ENCODE results near the gene AQP7. TPM values are rescaled to one million over a fixed set of nuclear protein-coding genes. Genes with fewer than 3 reads are reported as not detected.

The AQP7 gene
- polyA plus RNA-seq, 1 donor from 2014 or later = not detected

- no peak overlapping the region for H2AFZ ChIP-seq (ENCODE audit: low read depth, low read length)
Measured at GRCh38 chr9:33419708-33420303, 17.4 kb upstream of the AQP7 start.

DNA sequence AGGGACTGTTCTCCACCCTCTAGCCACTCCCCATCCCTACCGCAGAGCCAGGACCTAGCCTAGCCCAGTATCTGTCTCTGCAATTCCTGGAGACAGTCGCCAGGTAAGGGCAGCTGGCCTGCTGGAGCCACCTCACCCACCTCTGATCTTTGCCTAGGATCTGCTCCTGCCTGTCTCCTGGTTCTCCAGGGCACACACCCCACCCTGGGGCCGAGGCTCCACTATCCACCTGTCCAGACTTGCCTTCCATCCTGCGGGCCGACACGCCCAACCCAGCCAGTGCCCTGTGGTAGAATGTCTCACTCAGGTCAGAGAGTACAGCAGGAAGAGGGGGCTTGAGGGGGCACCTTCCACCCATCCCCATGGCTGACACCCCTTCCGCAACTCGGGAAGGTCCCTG is 15.7 kb upstream of the AQP7 start:
- Histone ChIP-seq H3K9me2 (ENCODE audit: insufficient read depth, low read length) (no peaks in the 10 kb centered on the region), H3K9ac (ENCODE audit: low read length) (no peak overlapping the region), H4K20me1 (ENCODE audit: insufficient read depth) (no peaks in the 10 kb centered on the region), H3K4me2 (ENCODE audit: low read length) (no peak overlapping the region), H3F3A (ENCODE audit: insufficient read depth, low read length, poor library complexity, severe bottlenecking) (no peaks in the 10 kb centered on the region), H3K27me3 (ENCODE audit: insufficient read depth, low read depth, low read length) (no peaks in the 10 kb centered on the region), H3K79me2 (replicated peaks; ENCODE audit: insufficient read depth, low read length) (no peaks in the 10 kb centered on the region), H3K9me3 (ENCODE audit: low read length) (no peaks in the 10 kb centered on the region), H3K36me3 (ENCODE audit: insufficient read depth, low read length) (no peaks in the 10 kb centered on the region), H2AFZ (ENCODE audit: low read depth, low read length) (no peak overlapping the region), H3K27ac (ENCODE audit: low read length) (no peak overlapping the region), H3K4me3 (ENCODE audit: low read length) (no peak overlapping the region)
- no peak for TF ChIP-seq SMC3 (conservative IDR thresholded peaks at IDR 0.05; ENCODE audit: poor library complexity)
- TF ChIP-seq, protein P1, sequence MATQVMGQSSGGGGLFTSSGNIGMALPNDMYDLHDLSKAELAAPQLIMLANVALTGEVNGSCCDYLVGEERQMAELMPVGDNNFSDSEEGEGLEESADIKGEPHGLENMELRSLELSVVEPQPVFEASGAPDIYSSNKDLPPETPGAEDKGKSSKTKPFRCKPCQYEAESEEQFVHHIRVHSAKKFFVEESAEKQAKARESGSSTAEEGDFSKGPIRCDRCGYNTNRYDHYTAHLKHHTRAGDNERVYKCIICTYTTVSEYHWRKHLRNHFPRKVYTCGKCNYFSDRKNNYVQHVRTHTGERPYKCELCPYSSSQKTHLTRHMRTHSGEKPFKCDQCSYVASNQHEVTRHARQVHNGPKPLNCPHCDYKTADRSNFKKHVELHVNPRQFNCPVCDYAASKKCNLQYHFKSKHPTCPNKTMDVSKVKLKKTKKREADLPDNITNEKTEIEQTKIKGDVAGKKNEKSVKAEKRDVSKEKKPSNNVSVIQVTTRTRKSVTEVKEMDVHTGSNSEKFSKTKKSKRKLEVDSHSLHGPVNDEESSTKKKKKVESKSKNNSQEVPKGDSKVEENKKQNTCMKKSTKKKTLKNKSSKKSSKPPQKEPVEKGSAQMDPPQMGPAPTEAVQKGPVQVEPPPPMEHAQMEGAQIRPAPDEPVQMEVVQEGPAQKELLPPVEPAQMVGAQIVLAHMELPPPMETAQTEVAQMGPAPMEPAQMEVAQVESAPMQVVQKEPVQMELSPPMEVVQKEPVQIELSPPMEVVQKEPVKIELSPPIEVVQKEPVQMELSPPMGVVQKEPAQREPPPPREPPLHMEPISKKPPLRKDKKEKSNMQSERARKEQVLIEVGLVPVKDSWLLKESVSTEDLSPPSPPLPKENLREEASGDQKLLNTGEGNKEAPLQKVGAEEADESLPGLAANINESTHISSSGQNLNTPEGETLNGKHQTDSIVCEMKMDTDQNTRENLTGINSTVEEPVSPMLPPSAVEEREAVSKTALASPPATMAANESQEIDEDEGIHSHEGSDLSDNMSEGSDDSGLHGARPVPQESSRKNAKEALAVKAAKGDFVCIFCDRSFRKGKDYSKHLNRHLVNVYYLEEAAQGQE (IDR thresholded peaks at IDR 0.05; ENCODE audit: borderline replicate concordance) = no peak
- TF ChIP-seq, protein P2, sequence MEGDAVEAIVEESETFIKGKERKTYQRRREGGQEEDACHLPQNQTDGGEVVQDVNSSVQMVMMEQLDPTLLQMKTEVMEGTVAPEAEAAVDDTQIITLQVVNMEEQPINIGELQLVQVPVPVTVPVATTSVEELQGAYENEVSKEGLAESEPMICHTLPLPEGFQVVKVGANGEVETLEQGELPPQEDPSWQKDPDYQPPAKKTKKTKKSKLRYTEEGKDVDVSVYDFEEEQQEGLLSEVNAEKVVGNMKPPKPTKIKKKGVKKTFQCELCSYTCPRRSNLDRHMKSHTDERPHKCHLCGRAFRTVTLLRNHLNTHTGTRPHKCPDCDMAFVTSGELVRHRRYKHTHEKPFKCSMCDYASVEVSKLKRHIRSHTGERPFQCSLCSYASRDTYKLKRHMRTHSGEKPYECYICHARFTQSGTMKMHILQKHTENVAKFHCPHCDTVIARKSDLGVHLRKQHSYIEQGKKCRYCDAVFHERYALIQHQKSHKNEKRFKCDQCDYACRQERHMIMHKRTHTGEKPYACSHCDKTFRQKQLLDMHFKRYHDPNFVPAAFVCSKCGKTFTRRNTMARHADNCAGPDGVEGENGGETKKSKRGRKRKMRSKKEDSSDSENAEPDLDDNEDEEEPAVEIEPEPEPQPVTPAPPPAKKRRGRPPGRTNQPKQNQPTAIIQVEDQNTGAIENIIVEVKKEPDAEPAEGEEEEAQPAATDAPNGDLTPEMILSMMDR (IDR thresholded peaks at IDR 0.05; ENCODE audit: poor library complexity, severe bottlenecking) = no peak
- TF ChIP-seq EZH2 (IDR thresholded peaks at IDR 0.05; ENCODE audit: borderline replicate concordance, insufficient read depth, low read length, poor library complexity, severe bottlenecking) = no peak
- no peak for TF ChIP-seq RAD21 (conservative IDR thresholded peaks at IDR 0.05)
- TF ChIP-seq TAF1 (IDR thresholded peaks at IDR 0.05; ENCODE audit: low read depth) = no peak
- TF ChIP-seq MXI1 (conservative IDR thresholded peaks at IDR 0.05; ENCODE audit: poor library complexity, severe bottlenecking) = no peak
- no peak for TF ChIP-seq POLR2AphosphoS5 (IDR thresholded peaks at IDR 0.05)
- no peak for TF ChIP-seq EP300 (conservative IDR thresholded peaks at IDR 0.05; ENCODE audit: poor library complexity, severe bottlenecking)

More at GRCh38 chr9:33419708-33420303, 17.4 kb upstream of the AQP7 start:
- no peaks in the 10 kb centered on the region for H3K9me2 ChIP-seq (ENCODE audit: insufficient read depth, low read length)
- H3K27me3 ChIP-seq (ENCODE audit: insufficient read depth, low read depth, low read length) = no peaks in the 10 kb centered on the region
- no peaks in the 10 kb centered on the region for H3F3A ChIP-seq (ENCODE audit: insufficient read depth, low read length, poor library complexity, severe bottlenecking)
- H3K27ac ChIP-seq (ENCODE audit: low read length) = no peak overlapping the region
- no peak overlapping the region for H3K4me2 ChIP-seq (ENCODE audit: low read length)
- TF ChIP-seq RAD21 (conservative IDR thresholded peaks at IDR 0.05) (no peak), EP300 (conservative IDR thresholded peaks at IDR 0.05; ENCODE audit: poor library complexity, severe bottlenecking) (no peak), TAF1 (IDR thresholded peaks at IDR 0.05; ENCODE audit: low read depth) (no peak), EZH2 (IDR thresholded peaks at IDR 0.05; ENCODE audit: borderline replicate concordance, insufficient read depth, low read length, poor library complexity, severe bottlenecking) (no peak), POLR2AphosphoS5 (IDR thresholded peaks at IDR 0.05) (no peak), MXI1 (conservative IDR thresholded peaks at IDR 0.05; ENCODE audit: poor library complexity, severe bottlenecking) (no peak), SMC3 (conservative IDR thresholded peaks at IDR 0.05; ENCODE audit: poor library complexity) (no peak)
- TF ChIP-seq, protein P2 (IDR thresholded peaks at IDR 0.05; ENCODE audit: poor library complexity, severe bottlenecking) = no peak
- TF ChIP-seq, protein P1 (IDR thresholded peaks at IDR 0.05; ENCODE audit: borderline replicate concordance) = no peak
- no peaks in the 10 kb centered on the region for H3K36me3 ChIP-seq (ENCODE audit: insufficient read depth, low read length)
- no peaks in the 10 kb centered on the region for H3K79me2 ChIP-seq (replicated peaks; ENCODE audit: insufficient read depth, low read length)
- H3K9ac ChIP-seq (ENCODE audit: low read length) = no peak overlapping the region
- no peak overlapping the region for H3K4me3 ChIP-seq (ENCODE audit: low read length)
- no peaks in the 10 kb centered on the region for H4K20me1 ChIP-seq (ENCODE audit: insufficient read depth)
- H3K9me3 ChIP-seq (ENCODE audit: low read length) = no peaks in the 10 kb centered on the region

Measured in neural cell (in vitro differentiated cells).